WTC11 (cell line): ENCODE measurements around the gene MPV17L2. TPM values are rescaled to one million over a fixed set of nuclear protein-coding genes. Genes with fewer than 3 reads are reported as not detected.

Experiments
- ATF6 ChIP-seq: sonication (generic); formaldehyde crosslinking; IDR thresholded peaks from 2 replicates; pipeline ENCODE4 v1.8.1; 2023; ENCODE audit warnings: mild to moderate bottlenecking, missing genetic modification reagents
- CBFB ChIP-seq: sonication (generic); formaldehyde crosslinking; IDR thresholded peaks from 2 replicates; pipeline ENCODE4 v1.8.1; 2022; ENCODE audit warnings: mild to moderate bottlenecking, low read depth, missing genetic modification reagents
- CREB1 ChIP-seq: sonication (generic); formaldehyde crosslinking; IDR thresholded peaks from 2 replicates; pipeline ENCODE4 v1.8.0; 2023; ENCODE audit warnings: mild to moderate bottlenecking, missing genetic modification reagents
- CTCF ChIP-seq: fragments of 200-600 bp; IDR thresholded peaks from 2 replicates; pipeline ENCODE4 v1.8.0; 2022; ENCODE audit warnings: antibody characterized with exemption
- ELF4 ChIP-seq: sonication (generic); formaldehyde crosslinking; IDR thresholded peaks from 2 replicates; pipeline ENCODE4 v1.8.1; 2022; ENCODE audit warnings: low read depth, mild to moderate bottlenecking, moderate library complexity, missing genetic modification reagents
- EMX1 ChIP-seq: fragments of 250-450 bp; sonication (Bioruptor Pico); IDR thresholded peaks from 2 replicates; pipeline ENCODE4 v1.8.0; 2021; ENCODE audit warnings: mild to moderate bottlenecking
- ESRRA ChIP-seq: sonication (generic); formaldehyde crosslinking; IDR thresholded peaks from 2 replicates; pipeline ENCODE4 v1.8.1; 2022; ENCODE audit warnings: mild to moderate bottlenecking, missing genetic modification reagents, borderline replicate concordance
- FOXP1 ChIP-seq: sonication (generic); formaldehyde crosslinking; IDR thresholded peaks from 2 replicates; pipeline ENCODE4 v1.8.0; 2022; ENCODE audit warnings: missing genetic modification reagents, mild to moderate bottlenecking, moderate library complexity, borderline replicate concordance
- GRHL2 ChIP-seq: fragments of 250-450 bp; sonication (Bioruptor Pico); IDR thresholded peaks from 2 replicates; pipeline ENCODE4 v1.8.0; 2022; ENCODE audit warnings: mild to moderate bottlenecking, moderate library complexity; ENCODE audit not compliant: insufficient replicate concordance, severe bottlenecking
- HMGA2 ChIP-seq: fragments of 250-450 bp; sonication (Bioruptor Pico); IDR thresholded peaks from 2 replicates; pipeline ENCODE4 v1.4.0; 2021; ENCODE audit warnings: mild to moderate bottlenecking, moderate library complexity
- NFYB ChIP-seq: sonication (generic); formaldehyde crosslinking; conservative IDR thresholded peaks from 2 replicates; pipeline ENCODE4 v1.8.0; 2022; ENCODE audit warnings: low read depth, missing genetic modification reagents
- PREB ChIP-seq: sonication (generic); formaldehyde crosslinking; IDR thresholded peaks from 2 replicates; pipeline ENCODE4 v1.8.1; 2022; ENCODE audit warnings: mild to moderate bottlenecking, missing genetic modification reagents, moderate library complexity, borderline replicate concordance
- RORB ChIP-seq: fragments of 250-450 bp; sonication (Bioruptor Pico); IDR thresholded peaks from 2 replicates; pipeline ENCODE4 v1.9.0; 2021; ENCODE audit warnings: mild to moderate bottlenecking
- SMAD4 ChIP-seq: sonication (generic); formaldehyde crosslinking; IDR thresholded peaks from 2 replicates; pipeline ENCODE4 v1.8.0; 2022; ENCODE audit warnings: mild to moderate bottlenecking, missing genetic modification reagents
- SOX15 ChIP-seq: fragments of 250-450 bp; sonication (Bioruptor Pico); IDR thresholded peaks from 2 replicates; pipeline ENCODE4 v1.9.0; 2021; ENCODE audit warnings: mild to moderate bottlenecking
- STAT6 ChIP-seq: sonication (generic); formaldehyde crosslinking; conservative IDR thresholded peaks from 2 replicates; pipeline ENCODE4 v1.8.1; 2023; ENCODE audit warnings: mild to moderate bottlenecking, low read depth, missing genetic modification reagents, moderate library complexity
- TCF7 ChIP-seq: sonication (generic); formaldehyde crosslinking; IDR thresholded peaks from 2 replicates; pipeline ENCODE4 v1.8.0; 2022; ENCODE audit warnings: mild to moderate bottlenecking, low read depth, missing genetic modification reagents, moderate library complexity
- USF2 ChIP-seq: sonication (generic); formaldehyde crosslinking; IDR thresholded peaks from 2 replicates; pipeline ENCODE4 v1.8.1; 2023; ENCODE audit warnings: mild to moderate bottlenecking, missing genetic modification reagents, moderate library complexity
- ZBTB21 ChIP-seq: sonication (generic); formaldehyde crosslinking; IDR thresholded peaks from 2 replicates; pipeline ENCODE4 v1.8.1; 2023; ENCODE audit warnings: mild to moderate bottlenecking, missing genetic modification reagents, borderline replicate concordance
- ZNF121 ChIP-seq: sonication (generic); formaldehyde crosslinking; IDR thresholded peaks from 2 replicates; pipeline ENCODE4 v1.8.0; 2023; ENCODE audit warnings: missing genetic modification reagents
- ZNF416 ChIP-seq: fragments of 250-450 bp; sonication (Bioruptor Pico); IDR thresholded peaks from 2 replicates; pipeline ENCODE4 v1.9.0; 2021; ENCODE audit warnings: mild to moderate bottlenecking, inconsistent platforms
- ZNF425 ChIP-seq: fragments of 250-450 bp; sonication (Bioruptor Pico); conservative IDR thresholded peaks from 2 replicates; pipeline ENCODE4 v1.9.0; 2021; ENCODE audit warnings: mild to moderate bottlenecking
- ZSCAN18 ChIP-seq: fragments of 250-450 bp; sonication (Bioruptor Pico); IDR thresholded peaks from 2 replicates; pipeline ENCODE4 v2.1.2; 2022; ENCODE audit warnings: mild to moderate bottlenecking, moderate library complexity
- total RNA-seq: library from RNA; stranded (reverse); gene quantifications from 3 replicates; pipeline ENCODE4 v1.2.3, GENCODE V29; 2021

The MPV17L2 gene
- total RNA-seq, 1 experiment from 2014 or later = 29.8 TPM

- TF ChIP-seq ZNF425 (CRISPR knock-in tag) (no peak), PREB (CRISPR knock-in tag) (no peak), CTCF (no peak), TCF7 (no peak), SMAD4 (CRISPR knock-in tag) (no peak), ZBTB21 (CRISPR knock-in tag) (no peak), STAT6 (CRISPR knock-in tag) (no peak), CREB1 (CRISPR knock-in tag) (no peak), NFYB (CRISPR knock-in tag) (peak; percentile 96), FOXP1 (no peak), ZNF416 (CRISPR knock-in tag) (no peak), ESRRA (no peak), USF2 (CRISPR knock-in tag) (0 out of 2 replicates have a peak, but pooled peaks have one; percentile 44), HMGA2 (CRISPR knock-in tag) (peak; percentile 22; the same call in 1 of the 2 replicates), ZNF121 (no peak), CBFB (no peak), RORB (CRISPR knock-in tag) (no peak), SOX15 (no peak), EMX1 (CRISPR knock-in tag) (no peak), ZSCAN18 (CRISPR knock-in tag) (peak; percentile 87; the same call in 1 of the 2 replicates), GRHL2 (CRISPR knock-in tag) (no peak), ATF6 (CRISPR knock-in tag) (no peak), ELF4 (CRISPR knock-in tag) (no peak)
Measured at GRCh38 chr19:18192673-18193387, at the start of gene MPV17L2 (continued).
